Endodermal cell (in vitro differentiated cells): ENCODE data around the gene CLDN18. TPM values are rescaled to one million over a fixed set of nuclear protein-coding genes. Genes with fewer than 3 reads are reported as not detected.

Experiments
- DNase-seq: peaks from one replicate; pipeline ENCODE4 v3.0.0-alpha.2; 2017
- H3K27ac ChIP-seq: 2 replicates; pipeline ENCODE4 v1.5.1; 2013; ENCODE audit warnings: mild to moderate bottlenecking, low read depth, low read length, moderate library complexity
- H3K27me3 ChIP-seq: 2 replicates; pipeline ENCODE4 v1.6.1; 2013; ENCODE audit warnings: mild to moderate bottlenecking, low read length, moderate library complexity; ENCODE audit not compliant: insufficient read depth, control insufficient read depth, poor library complexity, severe bottlenecking
- H3K36me3 ChIP-seq: 2 replicates; pipeline ENCODE4 v1.7.0; 2013; ENCODE audit warnings: mild to moderate bottlenecking, low read length, moderate library complexity; ENCODE audit not compliant: control insufficient read depth, insufficient read depth
- H3K4me1 ChIP-seq: one replicate; pipeline ENCODE4 v1.7.0; 2013; ENCODE audit warnings: low read length; ENCODE audit not compliant: control insufficient read depth, insufficient read depth
- H3K4me3 ChIP-seq: 2 replicates; pipeline ENCODE4 v1.5.1; 2013; ENCODE audit warnings: mild to moderate bottlenecking, low read length, moderate library complexity
- H3K9ac ChIP-seq: 2 replicates; pipeline ENCODE4 v1.6.1; 2013; ENCODE audit warnings: mild to moderate bottlenecking, low read length, moderate library complexity; ENCODE audit not compliant: poor library complexity, severe bottlenecking; ENCODE audit errors: extremely low read depth
- H3K9me3 ChIP-seq: 2 replicates; pipeline ENCODE4 v1.6.1; 2013; ENCODE audit warnings: mild to moderate bottlenecking, low read length, moderate library complexity; ENCODE audit not compliant: control insufficient read depth
- H3K27ac Mint-ChIP-seq: 2 replicates; pipeline ENCODE4 v1.8.0; 2020; ENCODE audit warnings: mixed read lengths
- H3K27me3 Mint-ChIP-seq: 2 replicates; pipeline ENCODE4 v1.8.0; 2021; ENCODE audit warnings: mild to moderate bottlenecking, mixed read lengths; ENCODE audit not compliant: insufficient read depth
- H3K36me3 Mint-ChIP-seq: 2 replicates; pipeline ENCODE4 v1.8.0; 2020; ENCODE audit warnings: low read depth, mixed read lengths
- H3K4me1 Mint-ChIP-seq: 2 replicates; pipeline ENCODE4 v1.8.0; 2020; ENCODE audit warnings: mixed read lengths
- H3K4me3 Mint-ChIP-seq: 2 replicates; pipeline ENCODE4 v1.8.0; 2020; ENCODE audit warnings: mild to moderate bottlenecking, moderate library complexity, mixed read lengths
- H3K9me3 Mint-ChIP-seq: 2 replicates; pipeline ENCODE4 v1.8.0; 2020; ENCODE audit warnings: mild to moderate bottlenecking, mixed read lengths
- WGBS, 2 experiments: methylation state at CpG; one replicate each; pipeline versions ENCODE4 v1.1.5 to v1.1.7; 2013; ENCODE audit warnings: missing lambda C conversion rate in 2 of 2, mixed read lengths in 1 of 2; ENCODE audit not compliant: insufficient coverage in 1 of 2, insufficient read length in 1 of 2; 5-methylcytosine and 5-hydroxymethylcytosine counted together
- total RNA-seq, 2 donors: library from RNA; stranded (reverse); fragmentation: NEBNext Ultra II Directional in 1 of 2; extraction: Animal tissue kit (Norgen Biotek cat#: 25700) in 1 of 2; gene quantifications; 2 replicates in 1 of 2; 3 replicates in 1 of 2; pipeline ENCODE4 v1.2.1, GENCODE V29; 2021
- TF ChIP-seq, protein P1 (sequence below): fragments of 200-600 bp; sonication (generic); conservative IDR thresholded peaks from 2 replicates; pipeline ENCODE4 v1.5.0; 2021; ENCODE audit warnings: antibody characterized with exemption, mild to moderate bottlenecking

The CLDN18 gene
- total RNA-seq, 2 donors from 2014 or later, result 0.13 to 0.27 TPM

DNA sequence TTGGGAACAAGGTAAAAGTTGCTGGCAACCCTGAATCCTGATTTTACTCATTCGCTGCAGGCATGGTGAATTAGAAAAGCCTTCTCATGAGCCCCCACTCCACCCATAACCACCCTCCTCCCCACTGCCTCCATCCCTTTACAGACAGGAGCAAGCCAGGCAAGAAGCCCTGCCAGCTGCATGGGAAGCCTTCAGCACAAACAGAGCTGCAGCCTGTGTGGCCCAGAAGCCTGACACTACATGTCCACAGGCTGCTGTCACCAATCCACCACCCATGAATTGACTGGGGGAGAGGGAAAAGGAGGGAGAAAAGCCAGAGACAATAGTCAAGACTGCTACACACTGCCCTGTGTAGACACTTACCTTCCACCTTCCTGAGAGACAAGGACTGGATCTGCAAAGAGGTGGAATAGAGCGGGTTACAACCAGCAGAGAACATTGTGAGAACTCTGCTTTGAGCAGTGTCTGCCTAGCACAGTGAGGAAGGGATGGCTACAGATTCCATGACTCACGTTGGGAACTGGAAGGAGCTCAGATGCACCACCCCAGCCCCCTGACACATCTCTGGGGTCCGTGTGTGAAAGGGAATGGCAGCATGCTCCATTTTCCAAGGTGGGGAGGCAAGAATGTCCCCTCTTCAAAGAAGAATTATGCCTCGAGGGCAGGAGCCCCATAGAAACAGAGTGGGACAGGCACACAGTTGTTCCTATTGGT lies 71.6 kb downstream of the CLDN18 start:
- Mint-ChIP-seq H3K4me1 (peaks cover 18% of the 10 kb centered on the region), H3K4me3 (no peak overlapping the region), H3K27ac (no peak overlapping the region), H3K27me3 (no peaks in the 10 kb centered on the region), H3K9me3 (peaks cover 5% of the 10 kb centered on the region), H3K36me3 (peaks cover 70% of the 10 kb centered on the region)
- no peaks in the 10 kb centered on the region for H3K27me3 ChIP-seq
- H3K9ac ChIP-seq, result no peak overlapping the region
- no peaks in the 10 kb centered on the region for H3K9me3 ChIP-seq
- TF ChIP-seq, protein P1, sequence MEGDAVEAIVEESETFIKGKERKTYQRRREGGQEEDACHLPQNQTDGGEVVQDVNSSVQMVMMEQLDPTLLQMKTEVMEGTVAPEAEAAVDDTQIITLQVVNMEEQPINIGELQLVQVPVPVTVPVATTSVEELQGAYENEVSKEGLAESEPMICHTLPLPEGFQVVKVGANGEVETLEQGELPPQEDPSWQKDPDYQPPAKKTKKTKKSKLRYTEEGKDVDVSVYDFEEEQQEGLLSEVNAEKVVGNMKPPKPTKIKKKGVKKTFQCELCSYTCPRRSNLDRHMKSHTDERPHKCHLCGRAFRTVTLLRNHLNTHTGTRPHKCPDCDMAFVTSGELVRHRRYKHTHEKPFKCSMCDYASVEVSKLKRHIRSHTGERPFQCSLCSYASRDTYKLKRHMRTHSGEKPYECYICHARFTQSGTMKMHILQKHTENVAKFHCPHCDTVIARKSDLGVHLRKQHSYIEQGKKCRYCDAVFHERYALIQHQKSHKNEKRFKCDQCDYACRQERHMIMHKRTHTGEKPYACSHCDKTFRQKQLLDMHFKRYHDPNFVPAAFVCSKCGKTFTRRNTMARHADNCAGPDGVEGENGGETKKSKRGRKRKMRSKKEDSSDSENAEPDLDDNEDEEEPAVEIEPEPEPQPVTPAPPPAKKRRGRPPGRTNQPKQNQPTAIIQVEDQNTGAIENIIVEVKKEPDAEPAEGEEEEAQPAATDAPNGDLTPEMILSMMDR, result no peak
- WGBS, 2 experiments, result 90 to 92% methylated on average over 4 to 5 of the region's 5 CpGs
- peaks cover 81% of the 10 kb centered on the region for H3K36me3 ChIP-seq
- H3K4me1 ChIP-seq, result peaks cover 6% of the 10 kb centered on the region
- DNase-seq, result no peak
- no peak overlapping the region for H3K4me3 ChIP-seq
- no peak overlapping the region for H3K27ac ChIP-seq

GRCh38 chr3:138082085-138082991 lies 72.4 kb downstream of the CLDN18 start:
- H3K4me1 ChIP-seq, result peaks cover 6% of the 10 kb centered on the region
- H3K9me3 ChIP-seq, result peaks cover 4% of the 10 kb centered on the region
- peaks cover 71% of the 10 kb centered on the region for H3K36me3 Mint-ChIP-seq
- no peak overlapping the region for H3K4me3 ChIP-seq
- H3K4me1 Mint-ChIP-seq, result peaks cover 18% of the 10 kb centered on the region
- H3K27me3 Mint-ChIP-seq, result no peaks in the 10 kb centered on the region
- peaks cover 5% of the 10 kb centered on the region for H3K9me3 Mint-ChIP-seq
- H3K27me3 ChIP-seq, result no peaks in the 10 kb centered on the region
- DNase-seq, result no peak
- peaks cover 81% of the 10 kb centered on the region for H3K36me3 ChIP-seq
- H3K27ac ChIP-seq, result no peak overlapping the region
- TF ChIP-seq, protein P1, result no peak
- WGBS, 2 experiments, result 73 to 85% methylated on average over 4 to 8 of the region's 8 CpGs
- H3K27ac Mint-ChIP-seq, result peak overlapping the region; percentile 15
- H3K4me3 Mint-ChIP-seq, result no peak overlapping the region
- H3K9ac ChIP-seq, result no peak overlapping the region

DNA sequence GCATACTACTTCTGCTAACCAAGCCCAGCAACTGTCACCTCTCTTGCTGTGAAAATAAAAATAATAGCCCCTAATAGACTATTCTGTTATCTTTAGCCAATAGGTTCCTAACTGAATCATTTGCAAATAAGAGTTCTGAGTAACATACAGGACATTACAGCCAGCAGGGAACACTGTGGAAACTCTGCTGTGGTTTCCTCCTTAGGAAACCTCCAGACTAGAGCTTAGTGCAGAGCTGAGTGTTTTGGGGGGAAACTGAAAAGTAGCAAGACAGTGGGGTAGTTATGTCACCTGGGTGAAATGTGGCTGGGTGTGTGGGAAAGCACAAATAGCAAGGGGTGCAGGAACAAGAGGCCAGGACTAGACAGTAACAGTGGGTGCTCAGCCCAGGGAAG lies 73.0 kb downstream of the CLDN18 start:
- Histone ChIP-seq H3K4me3 (no peak overlapping the region), H3K9ac (no peak overlapping the region), H3K27me3 (no peaks in the 10 kb centered on the region), H3K9me3 (peaks cover 4% of the 10 kb centered on the region), H3K36me3 (peaks cover 81% of the 10 kb centered on the region), H3K4me1 (peaks cover 6% of the 10 kb centered on the region), H3K27ac (no peak overlapping the region)
- peaks cover 71% of the 10 kb centered on the region for H3K36me3 Mint-ChIP-seq
- no peak for DNase-seq
- H3K27ac Mint-ChIP-seq, result no peak overlapping the region
- H3K4me3 Mint-ChIP-seq, result no peak overlapping the region
- H3K4me1 Mint-ChIP-seq, result peaks cover 18% of the 10 kb centered on the region
- no peaks in the 10 kb centered on the region for H3K27me3 Mint-ChIP-seq
- TF ChIP-seq, protein P1, result no peak
- peaks cover 5% of the 10 kb centered on the region for H3K9me3 Mint-ChIP-seq

Other genes starting within 250 kb of the CLDN18 start
- under 1 TPM in 1 of 2 donors, not detected in 1; 0.13 TPM for gene SOX14, start 245.8 kb upstream of the CLDN18 start, total RNA-seq
- 10 to 100 TPM; 32.0 to 32.5 TPM for gene DZIP1L, start 105.4 kb downstream of the CLDN18 start, total RNA-seq
- not detected for gene A4GNT, start 122.2 kb downstream of the CLDN18 start, total RNA-seq
- gene DBR1, start 164.8 kb downstream of the CLDN18 start, total RNA-seq, result 10 to 100 TPM; 17.7 to 22.0 TPM
- gene ARMC8, start 177.1 kb downstream of the CLDN18 start, total RNA-seq, result 10 to 100 TPM; 58.6 to 60.4 TPM